K562 (cell line): ENCODE measurements around the gene FMN2.

Experiments
- MCM5 ChIP-seq: fragments of 450-650 bp; IDR thresholded peaks from 2 replicates; pipeline ENCODE4 v1.6.1; 2016; ENCODE audit warnings: low read depth
- MYBL2 ChIP-seq, 2 experiments: fragments of 450-650 bp in 1 of 2; sonication (generic) in 1 of 2; formaldehyde crosslinking in 1 of 2; IDR thresholded peaks; 2 replicates each; pipeline versions ENCODE4 v1.6.1 to v1.8.1; 2017 to 2022; ENCODE audit warnings: borderline replicate concordance in 1 of 2, inconsistent platforms in 1 of 2, low read depth in 1 of 2, mild to moderate bottlenecking in 1 of 2, missing genetic modification reagents in 1 of 2, moderate library complexity in 1 of 2
- PRDM10 ChIP-seq: fragments of 450-650 bp; IDR thresholded peaks from 2 replicates; pipeline ENCODE4 v1.6.1; 2018; ENCODE audit not compliant: partially characterized antibody
- ZNF699 ChIP-seq: fragments of 250-450 bp; sonication (Bioruptor Pico); IDR thresholded peaks from 2 replicates; pipeline ENCODE4 v1.8.0; 2021; ENCODE audit warnings: mild to moderate bottlenecking, moderate library complexity; ENCODE audit not compliant: insufficient replicate concordance
- ZNF707 ChIP-seq: fragments of 250-450 bp; sonication (Bioruptor Pico); conservative IDR thresholded peaks from 2 replicates; pipeline ENCODE4 v1.8.0; 2022; ENCODE audit warnings: inconsistent platforms, mild to moderate bottlenecking, moderate library complexity

- TF ChIP-seq ZNF707 (CRISPR knock-in tag) (no peak), MCM5 (no peak), PRDM10 (no peak), ZNF699 (CRISPR knock-in tag) (no peak), MYBL2 (IDR thresholded peaks at IDR 0.05; ENCODE audit: low read depth) (no peak), MYBL2 (CRISPR knock-in tag; IDR thresholded peaks at IDR 0.05; ENCODE audit: borderline replicate concordance) (no peak)
Observed at GRCh38 chr1:240090014-240090413, 1.7 kb upstream of the FMN2 start.
